ENCODE data around the gene MINAR2. TPM values are rescaled to one million over a fixed set of nuclear protein-coding genes. Genes with fewer than 3 reads are reported as not detected.

MINAR2 gene, protein sequence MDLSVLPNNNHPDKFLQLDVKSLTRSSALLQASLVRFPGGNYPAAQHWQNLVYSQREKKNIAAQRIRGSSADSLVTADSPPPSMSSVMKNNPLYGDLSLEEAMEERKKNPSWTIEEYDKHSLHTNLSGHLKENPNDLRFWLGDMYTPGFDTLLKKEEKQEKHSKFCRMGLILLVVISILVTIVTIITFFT
- total RNA-seq (not detected), polyA plus RNA-seq (not detected)
- long read RNA-seq, donor 1, result 0 reads
- long read RNA-seq, donor 2, result 0 reads
- long read RNA-seq, donor 3, result 0 reads
- long read RNA-seq, donor 4, result 0 reads

DNA sequence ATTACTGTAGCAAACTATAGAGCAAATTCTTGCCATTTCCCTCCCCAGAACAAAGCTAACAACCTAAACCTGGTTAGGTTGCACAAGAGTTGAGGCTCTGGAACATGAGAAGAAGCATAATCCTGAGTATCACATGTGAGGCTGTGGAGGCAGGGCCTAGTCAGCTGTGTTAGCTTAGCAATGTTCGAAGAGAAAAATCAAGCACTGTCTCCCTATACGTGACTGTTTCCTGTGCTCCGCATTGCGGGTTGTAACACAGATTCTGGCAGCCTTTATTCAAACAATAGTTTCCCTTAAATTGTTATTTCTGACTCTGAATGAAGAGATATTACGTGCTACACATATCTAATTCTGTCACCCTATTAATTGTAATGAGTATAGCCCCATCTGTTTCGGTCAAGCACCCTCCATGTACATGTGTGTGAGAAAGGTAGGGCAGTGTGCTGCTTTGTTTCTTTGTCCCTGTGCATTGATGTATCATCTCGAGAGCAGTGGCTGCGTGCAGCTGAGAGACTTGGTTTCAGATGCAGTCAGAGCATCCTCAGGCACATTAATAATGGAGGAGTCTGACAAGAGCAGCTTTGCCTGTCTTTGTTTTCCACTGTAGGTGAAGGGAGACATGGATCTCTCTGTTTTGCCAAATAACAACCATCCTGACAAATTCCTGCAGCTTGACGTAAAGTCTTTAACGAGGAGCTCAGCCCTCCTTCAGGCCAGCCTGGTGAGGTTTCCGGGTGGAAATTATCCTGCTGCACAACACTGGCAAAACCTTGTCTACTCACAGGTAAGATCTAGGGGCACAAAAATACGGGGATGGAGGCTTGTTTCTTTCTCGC, at the start of gene MINAR2:
Gene MINAR2 (plus strand): TSS at position 523 of the 836 bp plus-strand sequence. CDS start 97 bp downstream, at position 620.
- DNase-seq (no peak), ATAC-seq (no peak)
- Histone ChIP-seq H3K27me3 (ENCODE audit: control insufficient read depth, insufficient read depth) (no peaks in the 10 kb centered on the region), H3K4me1 (ENCODE audit: control insufficient read depth, insufficient read depth, low read length) (no peaks in the 10 kb centered on the region), H3K4me3 (ENCODE audit: low read length) (no peak within 1 kb of the TSS), H3K27ac (ENCODE audit: low read length) (no peak within 1 kb of the TSS), H3K9me3 (ENCODE audit: control insufficient read depth, low read length) (no peaks in the 10 kb centered on the region)
- intact Hi-C loops (cut with DNase I), result no loop called here
- 81% methylated on average over 13 of the region's 13 CpGs for WGBS

DNA sequence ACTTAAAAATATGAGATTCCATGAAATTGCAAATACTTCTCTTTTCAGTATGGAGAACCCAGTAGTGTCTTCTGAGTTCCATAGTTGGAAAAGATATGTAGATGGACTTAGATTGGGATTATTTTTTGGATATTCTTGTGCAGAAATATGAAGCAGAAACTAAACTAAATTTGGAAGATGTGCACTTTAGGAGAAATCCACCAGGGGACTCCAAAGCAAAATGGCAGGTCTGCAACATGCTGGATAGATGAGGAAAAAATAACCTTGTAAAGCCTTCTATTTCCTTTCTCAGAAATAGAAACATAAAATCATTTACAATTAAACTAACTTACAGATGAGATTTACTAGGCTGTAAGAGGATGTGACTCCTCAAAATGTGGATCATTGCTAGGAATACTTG, 49.2 kb upstream of the MINAR2 start:
- intact Hi-C loops (cut with DNase I), result no loop called here
- no peak for ATAC-seq
- DNase-seq, result no peak

DNA sequence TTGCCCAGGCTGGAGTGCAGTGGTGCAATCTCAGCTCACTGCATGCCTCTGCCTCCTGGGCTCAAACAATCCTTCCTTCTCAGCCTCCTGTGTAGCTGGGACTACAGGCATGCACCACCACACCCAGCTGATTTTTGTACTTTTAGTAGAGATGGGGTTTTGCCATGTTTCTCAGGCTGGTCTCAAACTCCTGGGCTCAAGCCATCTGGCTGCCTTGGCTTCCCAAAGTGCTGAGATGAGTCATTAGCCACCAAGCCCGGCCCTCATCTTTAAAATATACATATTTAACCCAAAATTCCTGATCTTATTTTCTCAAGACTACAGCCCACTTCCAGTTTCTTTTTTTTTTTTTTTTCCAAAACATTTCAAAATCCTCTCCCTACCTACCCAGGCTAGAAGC, 31.7 kb upstream of the MINAR2 start:
- no peak for ATAC-seq

More for the DNA sequence above, 49.2 kb upstream of the MINAR2 start:
- H3K9me3 ChIP-seq (ENCODE audit: control insufficient read depth, low read length), result no peaks in the 10 kb centered on the region
- H3K27me3 ChIP-seq (ENCODE audit: control insufficient read depth, insufficient read depth), result no peaks in the 10 kb centered on the region
- no peak overlapping the region for H3K4me3 ChIP-seq (ENCODE audit: low read length)
- no peak overlapping the region for H3K27ac ChIP-seq (ENCODE audit: low read length)
- H3K4me1 ChIP-seq (ENCODE audit: control insufficient read depth, insufficient read depth, low read length), result no peaks in the 10 kb centered on the region

DNA sequence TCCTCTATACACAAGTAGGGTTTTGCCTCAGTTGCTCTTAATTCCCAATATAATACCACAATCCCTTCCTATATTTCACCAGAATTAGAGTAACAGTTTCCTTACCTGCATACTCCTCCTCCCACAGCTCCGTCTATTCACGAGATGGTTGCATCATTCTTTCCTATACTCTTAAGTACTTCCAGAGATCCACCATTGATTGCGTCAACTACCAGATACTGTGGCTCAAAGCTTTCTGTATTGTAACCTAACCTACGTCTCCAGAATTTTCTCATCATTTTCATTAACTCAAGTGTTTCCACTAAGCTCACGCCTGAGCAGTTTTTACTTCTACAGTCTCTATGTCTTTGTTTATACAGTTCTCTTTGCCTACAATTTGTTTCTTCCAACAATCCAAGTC, 31.2 kb upstream of the MINAR2 start:
- Histone ChIP-seq H3K4me3 (ENCODE audit: low read length) (no peak overlapping the region), H3K4me1 (ENCODE audit: control insufficient read depth, insufficient read depth, low read length) (no peaks in the 10 kb centered on the region), H3K9me3 (ENCODE audit: control insufficient read depth, low read length) (no peaks in the 10 kb centered on the region), H3K27me3 (ENCODE audit: control insufficient read depth, insufficient read depth) (no peaks in the 10 kb centered on the region), H3K27ac (ENCODE audit: low read length) (no peak overlapping the region)
- ATAC-seq (no peak), DNase-seq (no peak)
- WGBS, result 71% methylated on average over 5 of the region's 5 CpGs
- intact Hi-C loops (cut with DNase I), result no loop called here

More for the DNA sequence above, 31.7 kb upstream of the MINAR2 start:
- no peak for DNase-seq
- Histone ChIP-seq H3K4me3 (ENCODE audit: low read length) (no peak overlapping the region), H3K27ac (ENCODE audit: low read length) (no peak overlapping the region), H3K4me1 (ENCODE audit: control insufficient read depth, insufficient read depth, low read length) (no peaks in the 10 kb centered on the region), H3K27me3 (ENCODE audit: control insufficient read depth, insufficient read depth) (no peaks in the 10 kb centered on the region), H3K9me3 (ENCODE audit: control insufficient read depth, low read length) (no peaks in the 10 kb centered on the region)
- intact Hi-C loops (cut with DNase I), result no loop called here
- WGBS, result 52% methylated on average over 1 of the region's 1 CpG

DNA sequence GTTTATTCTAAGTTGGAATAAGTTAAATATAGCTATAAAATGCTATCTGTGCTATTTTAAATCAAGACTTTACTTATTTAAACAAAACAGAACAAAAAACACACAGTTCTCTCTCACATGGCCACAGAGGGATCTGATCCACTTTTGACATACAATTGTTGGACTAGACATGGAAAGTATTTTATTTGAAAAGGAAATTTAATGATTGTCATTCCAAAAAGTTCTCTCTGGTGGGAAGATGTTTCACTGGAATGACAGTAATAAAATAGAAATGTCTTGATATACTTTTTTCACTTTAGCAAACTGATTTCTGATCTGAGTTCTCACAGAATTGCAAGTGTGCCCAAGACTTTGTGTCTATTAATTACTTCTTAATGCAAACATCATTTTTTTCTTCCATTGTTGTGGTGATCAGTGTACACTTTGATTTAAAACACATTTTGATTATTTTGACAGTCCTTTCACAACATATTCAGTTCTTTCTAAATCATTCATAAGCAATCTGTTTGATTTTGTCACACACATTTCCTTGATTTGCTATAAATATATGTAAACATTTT, 30.1 kb upstream of the MINAR2 start:
- no peak overlapping the region for H3K4me3 ChIP-seq (ENCODE audit: low read length)
- H3K27ac ChIP-seq (ENCODE audit: low read length), result no peak overlapping the region
- H3K27me3 ChIP-seq (ENCODE audit: control insufficient read depth, insufficient read depth), result no peaks in the 10 kb centered on the region
- DNase-seq, result no peak
- ATAC-seq, result no peak
- H3K4me1 ChIP-seq (ENCODE audit: control insufficient read depth, insufficient read depth, low read length), result no peaks in the 10 kb centered on the region
- no peaks in the 10 kb centered on the region for H3K9me3 ChIP-seq (ENCODE audit: control insufficient read depth, low read length)
- intact Hi-C loops (cut with DNase I), result no loop called here

DNA sequence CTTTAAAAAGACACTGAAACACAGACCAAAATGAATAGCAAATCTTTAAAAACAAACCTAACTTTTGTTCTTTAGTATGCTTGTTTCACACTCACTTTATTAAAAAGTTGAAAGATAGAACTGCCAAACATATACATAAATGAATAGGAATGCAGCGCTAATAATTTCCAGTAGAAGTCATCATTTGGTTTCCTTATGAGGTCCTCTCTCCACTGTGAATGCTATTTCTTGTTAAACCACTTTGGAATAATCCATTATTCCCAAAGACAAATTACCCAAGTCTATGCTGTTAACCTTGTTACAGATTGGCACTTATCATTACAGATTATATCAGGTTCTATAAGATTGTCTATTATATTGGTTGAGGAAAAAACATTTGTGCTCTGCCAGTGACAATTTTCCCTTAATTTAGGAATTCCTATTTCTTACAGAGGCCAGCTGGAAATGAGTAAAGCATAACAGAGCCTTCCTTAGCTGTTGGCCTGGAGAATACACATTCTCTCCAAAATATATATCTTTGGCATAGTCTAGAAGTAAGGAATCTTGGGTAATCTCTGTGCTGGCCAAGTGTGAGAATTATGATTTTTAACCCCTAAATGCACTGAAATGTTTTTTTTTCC, 29.3 kb upstream of the MINAR2 start:
- DNase-seq (no peak), ATAC-seq (no peak)
- H3K4me3 ChIP-seq (ENCODE audit: low read length), result no peak overlapping the region
- H3K27ac ChIP-seq (ENCODE audit: low read length), result no peak overlapping the region
- H3K9me3 ChIP-seq (ENCODE audit: control insufficient read depth, low read length), result no peaks in the 10 kb centered on the region
- 67% methylated on average over 1 of the region's 1 CpG for WGBS
- H3K27me3 ChIP-seq (ENCODE audit: control insufficient read depth, insufficient read depth), result no peaks in the 10 kb centered on the region
- no peaks in the 10 kb centered on the region for H3K4me1 ChIP-seq (ENCODE audit: control insufficient read depth, insufficient read depth, low read length)
- intact Hi-C loops (cut with DNase I), result no loop called here

DNA sequence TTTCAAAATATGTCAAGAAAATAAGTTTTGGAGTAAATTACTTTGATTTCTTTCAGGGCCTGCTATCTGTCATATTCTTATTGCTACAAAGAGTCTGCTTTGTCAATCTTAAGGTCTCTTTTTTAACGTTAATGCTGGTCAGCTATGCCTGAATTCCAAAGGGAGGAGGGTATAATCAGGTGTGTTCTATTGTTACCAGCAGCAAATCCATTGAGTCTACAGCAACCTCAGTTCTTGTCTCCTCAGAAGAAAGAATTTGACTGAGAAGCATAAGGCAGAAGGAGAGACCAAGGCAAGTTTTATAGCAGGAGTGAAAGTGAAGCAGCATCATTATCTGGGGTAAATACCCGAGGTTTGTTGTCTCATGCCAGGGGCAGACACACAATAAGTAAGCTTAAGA, 23.7 kb upstream of the MINAR2 start:
- intact Hi-C loops (cut with DNase I), result no loop called here
- DNase-seq (no peak), ATAC-seq (no peak)
- WGBS, result 35% methylated on average over 2 of the region's 2 CpGs
- Histone ChIP-seq H3K9me3 (ENCODE audit: control insufficient read depth, low read length) (no peaks in the 10 kb centered on the region), H3K4me3 (ENCODE audit: low read length) (no peak overlapping the region), H3K4me1 (ENCODE audit: control insufficient read depth, insufficient read depth, low read length) (no peaks in the 10 kb centered on the region), H3K27ac (ENCODE audit: low read length) (no peak overlapping the region), H3K27me3 (ENCODE audit: control insufficient read depth, insufficient read depth) (no peaks in the 10 kb centered on the region)

DNA sequence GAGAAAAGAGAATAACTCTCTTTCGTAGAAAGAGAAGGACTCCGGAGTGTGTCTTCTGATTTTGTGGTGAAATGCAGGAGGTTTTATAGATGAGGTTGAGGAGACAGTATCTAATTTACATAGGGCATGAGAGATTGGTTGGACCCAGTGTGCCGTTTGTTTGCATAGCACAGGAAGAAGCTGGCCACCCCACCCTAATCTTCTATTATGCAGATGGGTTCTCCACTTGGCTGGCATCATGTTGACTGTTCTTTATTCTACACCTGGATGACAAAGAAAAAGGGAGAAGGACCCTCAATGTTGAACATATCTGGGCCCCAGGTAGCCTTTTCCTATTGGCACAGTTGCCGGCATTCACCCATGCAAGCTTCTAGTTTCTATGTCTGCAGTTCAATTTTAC, 23.2 kb upstream of the MINAR2 start:
- ATAC-seq, result no peak
- DNase-seq, result no peak
- Histone ChIP-seq H3K9me3 (ENCODE audit: control insufficient read depth, low read length) (no peaks in the 10 kb centered on the region), H3K4me1 (ENCODE audit: control insufficient read depth, insufficient read depth, low read length) (no peaks in the 10 kb centered on the region), H3K27me3 (ENCODE audit: control insufficient read depth, insufficient read depth) (no peaks in the 10 kb centered on the region), H3K4me3 (ENCODE audit: low read length) (no peak overlapping the region), H3K27ac (ENCODE audit: low read length) (no peak overlapping the region)
- WGBS, result 91% methylated on average over 4 of the region's 4 CpGs
- intact Hi-C loops (cut with DNase I), result no loop called here

DNA sequence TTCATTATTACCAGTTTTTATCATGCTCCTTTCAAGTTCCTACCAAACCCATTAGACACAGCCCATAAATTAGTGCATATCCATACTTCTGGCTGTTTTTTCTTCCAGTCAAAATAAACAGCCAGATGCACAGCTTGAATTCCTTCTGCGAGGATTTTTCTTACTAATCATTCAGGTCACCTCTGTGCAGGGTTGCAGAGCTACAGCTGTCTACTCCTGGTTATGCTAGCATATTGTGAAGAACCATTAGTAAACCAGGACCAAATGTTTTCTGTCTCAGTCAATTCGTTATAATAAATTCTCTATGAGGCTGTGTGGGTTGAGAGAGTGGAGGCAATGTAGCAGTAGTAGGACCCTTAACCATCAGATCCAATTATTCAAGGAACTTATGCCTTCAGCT, 8.1 kb upstream of the MINAR2 start:
- Histone ChIP-seq H3K27ac (ENCODE audit: low read length) (no peak overlapping the region), H3K9me3 (ENCODE audit: control insufficient read depth, low read length) (no peaks in the 10 kb centered on the region), H3K4me1 (ENCODE audit: control insufficient read depth, insufficient read depth, low read length) (no peaks in the 10 kb centered on the region), H3K27me3 (ENCODE audit: control insufficient read depth, insufficient read depth) (no peaks in the 10 kb centered on the region), H3K4me3 (ENCODE audit: low read length) (no peak overlapping the region)
- intact Hi-C loops (cut with DNase I), result no loop called here
- DNase-seq (no peak), ATAC-seq (no peak)
- WGBS, result 77% methylated on average over 2 of the region's 2 CpGs

DNA sequence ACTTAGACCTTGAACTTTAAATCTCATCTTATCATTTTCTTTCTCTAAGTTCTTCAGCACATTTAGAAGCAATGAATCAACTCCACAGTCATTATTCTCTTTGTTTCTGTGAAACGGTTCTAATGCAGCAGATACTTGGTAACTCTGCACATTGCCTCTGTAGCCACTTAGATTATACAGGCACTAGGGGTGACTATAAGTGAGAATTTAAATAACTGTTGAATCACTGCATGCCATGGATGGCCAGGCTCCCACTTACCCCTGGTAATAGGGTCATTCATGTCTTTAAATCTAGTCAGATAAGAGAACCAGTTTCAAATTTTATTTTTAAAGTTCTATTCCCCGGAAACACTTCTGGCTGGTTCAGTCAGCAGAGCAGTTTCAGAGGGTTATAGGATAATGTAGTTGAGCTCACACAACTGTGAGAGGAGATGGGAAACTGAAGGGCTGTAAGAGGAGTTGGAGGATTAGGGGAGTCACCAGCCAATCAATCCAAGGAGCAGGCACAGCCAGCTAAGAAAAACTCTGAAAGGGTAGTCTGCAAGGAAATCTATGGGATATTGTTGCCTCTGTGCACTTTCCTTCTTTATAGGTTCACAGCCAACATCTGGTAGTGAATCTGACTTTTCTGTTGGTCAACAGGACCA, 4.2 kb upstream of the MINAR2 start:
- ATAC-seq (no peak), DNase-seq (no peak)
- Histone ChIP-seq H3K9me3 (ENCODE audit: control insufficient read depth, low read length) (no peaks in the 10 kb centered on the region), H3K4me1 (ENCODE audit: control insufficient read depth, insufficient read depth, low read length) (no peaks in the 10 kb centered on the region), H3K27me3 (ENCODE audit: control insufficient read depth, insufficient read depth) (no peaks in the 10 kb centered on the region), H3K4me3 (ENCODE audit: low read length) (no peak overlapping the region), H3K27ac (ENCODE audit: low read length) (no peak overlapping the region)
- intact Hi-C loops (cut with DNase I), result no loop called here
- 46% methylated on average over 2 of the region's 2 CpGs for WGBS

DNA sequence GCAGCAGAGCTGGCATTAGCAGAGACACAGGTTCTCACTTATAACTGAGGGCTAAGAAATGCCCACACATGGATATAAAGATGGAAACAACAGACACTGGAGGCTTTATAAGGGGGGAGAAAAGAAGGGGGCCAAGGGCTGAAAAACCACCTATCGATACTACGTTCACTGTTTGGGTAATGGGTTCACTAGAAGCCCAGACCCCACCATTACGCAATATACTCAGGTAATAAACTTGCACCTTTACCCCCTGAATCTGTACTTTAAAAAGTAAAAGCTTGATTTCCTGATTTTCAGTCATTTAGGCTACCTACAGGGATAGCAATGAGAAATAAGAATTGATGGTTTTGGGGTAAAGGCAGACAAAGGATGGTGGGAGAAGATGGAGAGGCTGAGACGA, 1.9 kb upstream of the MINAR2 start:
- 94% methylated on average over 4 of the region's 4 CpGs for WGBS
- no peaks in the 10 kb centered on the region for H3K27me3 ChIP-seq (ENCODE audit: control insufficient read depth, insufficient read depth)
- H3K4me1 ChIP-seq (ENCODE audit: control insufficient read depth, insufficient read depth, low read length), result no peaks in the 10 kb centered on the region
- no peak overlapping the region for H3K27ac ChIP-seq (ENCODE audit: low read length)
- DNase-seq, result no peak
- intact Hi-C loops (cut with DNase I), result no loop called here
- no peak for ATAC-seq
- no peak overlapping the region for H3K4me3 ChIP-seq (ENCODE audit: low read length)
- H3K9me3 ChIP-seq (ENCODE audit: control insufficient read depth, low read length), result no peaks in the 10 kb centered on the region

Data from right cardiac atrium (tissue), 5 donors.